GM19328 (cell line): ENCODE data around the gene LGR6.

Experiments
- ATAC-seq: cut with Tn5 transposase; IDR thresholded peaks from one replicate; pipeline ENCODE4 v1.9.1; 2021; ENCODE audit warnings: mild to moderate bottlenecking, moderate library complexity; ENCODE audit not compliant: unreplicated experiment

LGR6 gene

GRCh38 chr1:202217951-202218350 is 24.4 kb downstream of the LGR6 start:
- ATAC-seq, result no peak

- ATAC-seq, result no peak
Observed at GRCh38 chr1:202220733-202221132, 27.1 kb downstream of the LGR6 start.

- ATAC-seq, result no peak
Observed at GRCh38 chr1:202221911-202222909, 28.6 kb downstream of the LGR6 start.

GRCh38 chr1:202223121-202223860 is 29.7 kb downstream of the LGR6 start:
- ATAC-seq, result no peak

GRCh38 chr1:202224453-202224852 is 30.9 kb downstream of the LGR6 start:
- ATAC-seq, result no peak

- no peak for ATAC-seq
Observed at GRCh38 chr1:202225131-202225530, 31.5 kb downstream of the LGR6 start.

GRCh38 chr1:202227053-202227672 is 33.6 kb downstream of the LGR6 start:
- ATAC-seq, result no peak

- no peak for ATAC-seq
Observed at GRCh38 chr1:202227997-202228401, 34.4 kb downstream of the LGR6 start.

- no peak for ATAC-seq
Observed at GRCh38 chr1:202228484-202229122, 35.0 kb downstream of the LGR6 start.

- ATAC-seq, result no peak
Observed at GRCh38 chr1:202229376-202229775, 35.8 kb downstream of the LGR6 start.

GRCh38 chr1:202230061-202230938 is 36.7 kb downstream of the LGR6 start:
- no peak for ATAC-seq

- ATAC-seq, result no peak
Observed at GRCh38 chr1:202230939-202231645, 37.5 kb downstream of the LGR6 start.

GRCh38 chr1:202233171-202233570 is 39.6 kb downstream of the LGR6 start:
- no peak for ATAC-seq

GRCh38 chr1:202233804-202234203 is 40.2 kb downstream of the LGR6 start:
- no peak for ATAC-seq

GRCh38 chr1:202234331-202235002 is 40.9 kb downstream of the LGR6 start:
- no peak for ATAC-seq

- ATAC-seq, result no peak
Observed at GRCh38 chr1:202235003-202235660, 41.5 kb downstream of the LGR6 start.

- ATAC-seq, result no peak
Observed at GRCh38 chr1:202235856-202236837, 42.5 kb downstream of the LGR6 start.
